Measurements from ENCODE around the gene PER2. TPM values are rescaled to one million over a fixed set of nuclear protein-coding genes. Genes with fewer than 3 reads are reported as not detected.

PER2 gene
- total and polyA plus RNA-seq, 2 of the 4 experiments (the other 2 are of a cell fraction): 1.7 to 3.2 TPM

DNA sequence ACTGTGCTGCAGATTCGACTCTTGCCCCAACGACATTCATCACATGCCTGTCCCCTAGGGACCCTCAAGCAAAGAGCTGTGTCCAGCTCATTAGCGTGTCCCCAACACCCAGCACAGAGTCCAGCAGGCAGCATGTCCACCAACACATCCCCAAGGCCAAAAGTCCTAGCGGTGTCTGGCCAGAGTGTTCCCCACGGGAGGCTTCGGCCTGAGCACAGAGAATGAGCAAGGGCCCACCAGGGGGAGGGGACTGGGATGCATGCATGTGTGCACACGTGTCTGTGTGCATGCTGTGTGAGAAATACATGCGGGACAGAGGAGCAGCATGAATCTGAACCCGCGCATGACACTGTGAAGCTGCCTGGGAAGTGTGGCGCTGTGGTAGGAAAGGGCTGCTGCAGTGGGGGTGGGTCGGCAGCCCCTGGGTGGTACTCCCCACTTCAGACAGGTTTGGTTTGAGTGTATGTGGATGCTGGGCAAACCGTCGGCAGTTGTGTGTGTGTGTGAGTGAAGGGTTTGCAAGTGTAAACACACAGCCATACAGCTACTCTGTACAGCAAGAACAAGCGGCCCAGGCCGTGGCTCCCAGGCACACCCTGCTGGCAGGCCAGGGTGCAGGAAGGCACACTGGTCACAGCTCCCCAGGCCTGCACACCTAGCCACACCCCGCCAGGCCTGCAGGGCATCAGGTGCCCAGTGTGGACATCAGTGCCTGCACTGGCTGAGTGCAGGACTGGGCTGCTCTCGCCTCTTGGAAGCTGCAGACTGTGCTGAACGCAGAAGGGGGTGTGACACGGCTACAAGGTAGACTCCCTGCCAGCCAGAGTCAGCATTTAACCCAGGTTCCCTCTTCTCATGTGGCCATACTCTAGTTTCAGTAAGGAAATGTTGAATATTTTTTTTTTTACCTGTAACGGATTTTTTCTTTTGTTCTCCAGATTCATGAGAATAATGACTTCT, 29.1 kb downstream of the PER2 start (continued):
- TF ChIP-seq ELK1 (IDR thresholded peaks at IDR 0.05; ENCODE audit: borderline replicate concordance, low read depth, low read length) (no peak), POLR2A (IDR thresholded peaks at IDR 0.05; ENCODE audit: low read depth, low read length) (no peak), CHD1 (IDR thresholded peaks at IDR 0.05; ENCODE audit: low read depth, low read length) (no peak)

Measured in IMR-90 (cell line).